ENCODE results near the gene CENPC.

DNA sequence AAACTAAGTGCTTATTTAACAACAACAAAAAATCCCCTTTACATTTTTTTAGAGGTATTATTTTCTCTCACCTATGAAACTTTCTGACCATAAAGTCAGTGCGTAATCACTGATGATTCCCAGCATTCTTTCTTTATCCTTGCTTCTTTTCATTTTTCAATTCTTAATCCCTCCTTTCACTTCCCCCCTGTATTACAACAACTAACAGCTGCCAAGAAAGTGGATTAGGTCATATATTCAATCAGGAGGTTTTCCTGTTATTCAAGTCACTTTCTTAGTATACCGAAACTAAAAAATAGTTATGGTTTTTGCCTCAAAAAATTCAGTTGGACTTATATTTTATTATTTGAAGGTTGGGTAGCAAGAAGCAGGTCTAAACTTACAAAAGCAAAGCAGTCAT lies 11.1 kb upstream of the CENPC start:
- TF ChIP-seq, protein P1, sequence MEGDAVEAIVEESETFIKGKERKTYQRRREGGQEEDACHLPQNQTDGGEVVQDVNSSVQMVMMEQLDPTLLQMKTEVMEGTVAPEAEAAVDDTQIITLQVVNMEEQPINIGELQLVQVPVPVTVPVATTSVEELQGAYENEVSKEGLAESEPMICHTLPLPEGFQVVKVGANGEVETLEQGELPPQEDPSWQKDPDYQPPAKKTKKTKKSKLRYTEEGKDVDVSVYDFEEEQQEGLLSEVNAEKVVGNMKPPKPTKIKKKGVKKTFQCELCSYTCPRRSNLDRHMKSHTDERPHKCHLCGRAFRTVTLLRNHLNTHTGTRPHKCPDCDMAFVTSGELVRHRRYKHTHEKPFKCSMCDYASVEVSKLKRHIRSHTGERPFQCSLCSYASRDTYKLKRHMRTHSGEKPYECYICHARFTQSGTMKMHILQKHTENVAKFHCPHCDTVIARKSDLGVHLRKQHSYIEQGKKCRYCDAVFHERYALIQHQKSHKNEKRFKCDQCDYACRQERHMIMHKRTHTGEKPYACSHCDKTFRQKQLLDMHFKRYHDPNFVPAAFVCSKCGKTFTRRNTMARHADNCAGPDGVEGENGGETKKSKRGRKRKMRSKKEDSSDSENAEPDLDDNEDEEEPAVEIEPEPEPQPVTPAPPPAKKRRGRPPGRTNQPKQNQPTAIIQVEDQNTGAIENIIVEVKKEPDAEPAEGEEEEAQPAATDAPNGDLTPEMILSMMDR (conservative IDR thresholded peaks at IDR 0.05; ENCODE audit: low read depth in 2 of 2): no peak
- TF ChIP-seq CREB1 (CRISPR knock-in tag; IDR thresholded peaks at IDR 0.05; ENCODE audit: low read depth) (no peak), EZH2phosphoT487 (IDR thresholded peaks at IDR 0.05; ENCODE audit: unreplicated experiment) (no peak), EZH2 (IDR thresholded peaks at IDR 0.05; ENCODE audit: low read depth, unreplicated experiment) (no peak), POLR2AphosphoS5 (IDR thresholded peaks at IDR 0.05; ENCODE audit: low read depth) (no peak)
- TF ChIP-seq, protein P2, sequence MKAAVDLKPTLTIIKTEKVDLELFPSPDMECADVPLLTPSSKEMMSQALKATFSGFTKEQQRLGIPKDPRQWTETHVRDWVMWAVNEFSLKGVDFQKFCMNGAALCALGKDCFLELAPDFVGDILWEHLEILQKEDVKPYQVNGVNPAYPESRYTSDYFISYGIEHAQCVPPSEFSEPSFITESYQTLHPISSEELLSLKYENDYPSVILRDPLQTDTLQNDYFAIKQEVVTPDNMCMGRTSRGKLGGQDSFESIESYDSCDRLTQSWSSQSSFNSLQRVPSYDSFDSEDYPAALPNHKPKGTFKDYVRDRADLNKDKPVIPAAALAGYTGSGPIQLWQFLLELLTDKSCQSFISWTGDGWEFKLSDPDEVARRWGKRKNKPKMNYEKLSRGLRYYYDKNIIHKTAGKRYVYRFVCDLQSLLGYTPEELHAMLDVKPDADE (IDR thresholded peaks at IDR 0.05): no peak
- TF ChIP-seq, protein P3, sequence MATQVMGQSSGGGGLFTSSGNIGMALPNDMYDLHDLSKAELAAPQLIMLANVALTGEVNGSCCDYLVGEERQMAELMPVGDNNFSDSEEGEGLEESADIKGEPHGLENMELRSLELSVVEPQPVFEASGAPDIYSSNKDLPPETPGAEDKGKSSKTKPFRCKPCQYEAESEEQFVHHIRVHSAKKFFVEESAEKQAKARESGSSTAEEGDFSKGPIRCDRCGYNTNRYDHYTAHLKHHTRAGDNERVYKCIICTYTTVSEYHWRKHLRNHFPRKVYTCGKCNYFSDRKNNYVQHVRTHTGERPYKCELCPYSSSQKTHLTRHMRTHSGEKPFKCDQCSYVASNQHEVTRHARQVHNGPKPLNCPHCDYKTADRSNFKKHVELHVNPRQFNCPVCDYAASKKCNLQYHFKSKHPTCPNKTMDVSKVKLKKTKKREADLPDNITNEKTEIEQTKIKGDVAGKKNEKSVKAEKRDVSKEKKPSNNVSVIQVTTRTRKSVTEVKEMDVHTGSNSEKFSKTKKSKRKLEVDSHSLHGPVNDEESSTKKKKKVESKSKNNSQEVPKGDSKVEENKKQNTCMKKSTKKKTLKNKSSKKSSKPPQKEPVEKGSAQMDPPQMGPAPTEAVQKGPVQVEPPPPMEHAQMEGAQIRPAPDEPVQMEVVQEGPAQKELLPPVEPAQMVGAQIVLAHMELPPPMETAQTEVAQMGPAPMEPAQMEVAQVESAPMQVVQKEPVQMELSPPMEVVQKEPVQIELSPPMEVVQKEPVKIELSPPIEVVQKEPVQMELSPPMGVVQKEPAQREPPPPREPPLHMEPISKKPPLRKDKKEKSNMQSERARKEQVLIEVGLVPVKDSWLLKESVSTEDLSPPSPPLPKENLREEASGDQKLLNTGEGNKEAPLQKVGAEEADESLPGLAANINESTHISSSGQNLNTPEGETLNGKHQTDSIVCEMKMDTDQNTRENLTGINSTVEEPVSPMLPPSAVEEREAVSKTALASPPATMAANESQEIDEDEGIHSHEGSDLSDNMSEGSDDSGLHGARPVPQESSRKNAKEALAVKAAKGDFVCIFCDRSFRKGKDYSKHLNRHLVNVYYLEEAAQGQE (IDR thresholded peaks at IDR 0.05; ENCODE audit: unreplicated experiment): no peak
